Lung (tissue), 12 donors: ENCODE measurements around the gene CELSR1. TPM values are rescaled to one million over a fixed set of nuclear protein-coding genes. Genes with fewer than 3 reads are reported as not detected.

Experiments
- ATAC-seq: fragments of 200-7000 bp; cut with Tn5 transposase; one replicate; pipeline ENCODE4 v1.9.1; 2020; ENCODE audit warnings: moderate number of reproducible peaks; ENCODE audit not compliant: insufficient read depth, low FRiP score
- DNase-seq, 3 donors: peaks; one replicate each; pipeline ENCODE4 v3.0.0-alpha.2; 2013 to 2017
- H3K27ac ChIP-seq, 2 donors: one replicate each; pipeline ENCODE4 v1.5.1; 2013; ENCODE audit warnings: mild to moderate bottlenecking in 2 of 2, moderate library complexity in 2 of 2, control low read depth in 1 of 2, inconsistent platforms in 1 of 2, low read depth in 1 of 2, low read length in 1 of 2
- H3K27me3 ChIP-seq, 3 donors: one replicate each; pipeline ENCODE4 v1.5.1; 2013; ENCODE audit warnings: low read length in 2 of 3; ENCODE audit not compliant: control insufficient read depth in 3 of 3, insufficient read depth in 3 of 3
- H3K36me3 ChIP-seq, 4 donors: one replicate each; pipeline ENCODE4 v1.5.1; 2013; ENCODE audit warnings: low read length in 4 of 4, mild to moderate bottlenecking in 1 of 4, moderate library complexity in 1 of 4; ENCODE audit not compliant: control insufficient read depth in 4 of 4, insufficient read depth in 4 of 4
- H3K4me1 ChIP-seq, 5 donors: one replicate each; pipeline ENCODE4 v1.5.1; 2013; ENCODE audit warnings: low read length in 5 of 5, mild to moderate bottlenecking in 2 of 5, moderate library complexity in 1 of 5; ENCODE audit not compliant: control insufficient read depth in 5 of 5, insufficient read depth in 5 of 5
- H3K4me3 ChIP-seq: one replicate; pipeline ENCODE4 v1.5.1; 2013; ENCODE audit warnings: mild to moderate bottlenecking, control low read depth, moderate library complexity
- H3K9ac ChIP-seq, 2 donors: one replicate each; pipeline ENCODE4 v1.5.1; 2013; ENCODE audit warnings: low read length in 2 of 2, control low read depth in 1 of 2; ENCODE audit not compliant: insufficient read depth in 1 of 2
- H3K9me3 ChIP-seq, 4 donors: one replicate each; pipeline ENCODE4 v1.5.1; 2013; ENCODE audit warnings: low read length in 3 of 4, mild to moderate bottlenecking in 1 of 4, moderate library complexity in 1 of 4; ENCODE audit not compliant: control insufficient read depth in 4 of 4, insufficient read depth in 3 of 4
- WGBS, 2 donors: extraction: QIAGEN DNeasy Blood & Tissue Kit; methylation state at CpG; one replicate each; pipeline ENCODE4 v1.1.7; 2013; 5-methylcytosine and 5-hydroxymethylcytosine counted together
- polyA plus RNA-seq, 2 donors: library from polyadenylated mRNA; stranded (reverse); fragments of 200-250 nt; gene quantifications; one replicate each; pipeline ENCODE4 v1.2.1, GENCODE V29; 2013
- total RNA-seq, 2 donors: library from RNA; depleted of rRNA in 1 of 2; stranded (reverse); fragments of >200 nt in 1 of 2; gene quantifications; one replicate each; pipeline ENCODE4 v1.2.1, GENCODE V29; 2014 to 2021
- TF ChIP-seq, protein P1 (sequence below): IDR thresholded peaks from 2 replicates; pipeline ENCODE4 v1.5.1; 2012; ENCODE audit warnings: mild to moderate bottlenecking; ENCODE audit errors: control extremely low read depth, extremely low read depth
- donor health status: control.
- donor health status: control.
- donor health status: Bipolar disorder and iron deficiency.
- donor health status: healthy.
- donor health status: DM: yes; HTN: yes; CAD: no.

CELSR1 gene
- total and polyA plus RNA-seq, 4 donors, result 14.0 to 65.9 (median 32.7) TPM

DNA sequence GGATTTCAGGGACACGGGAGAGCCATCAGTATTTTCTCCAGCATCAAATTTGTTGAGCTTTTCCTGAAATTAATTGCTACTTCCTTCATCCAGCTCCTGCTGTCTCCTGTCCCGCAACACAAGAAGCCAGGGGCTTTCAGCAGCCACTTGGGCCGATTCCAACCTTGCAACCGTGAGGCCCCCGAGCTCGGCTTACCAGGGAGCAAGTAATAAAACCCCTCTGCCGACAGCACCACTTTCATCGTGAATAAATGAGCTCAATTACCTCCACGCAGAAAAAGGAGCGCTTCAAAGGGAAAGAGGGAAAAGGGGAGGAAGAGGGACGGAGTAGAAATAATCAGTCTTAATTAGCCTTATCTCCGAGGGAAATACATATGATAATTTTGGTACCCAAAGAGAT, 76.6 kb downstream of the CELSR1 start:
- Histone ChIP-seq H3K36me3 (peaks cover 0 to 5% (median 0%) of the 10 kb centered on the region in 4 donors), H3K4me1 (peaks cover 0 to 20% (median 2%) of the 10 kb centered on the region in 5 donors), H3K27ac (no peak overlapping the region), H3K9me3 (no peaks in the 10 kb centered on the region), H3K27me3 (peaks cover 0 to 5% (median 0%) of the 10 kb centered on the region in 3 donors), H3K4me3 (no peak overlapping the region), H3K9ac (no peak overlapping the region)
- ATAC-seq (no peak), DNase-seq (no peak)
- TF ChIP-seq, protein P1, sequence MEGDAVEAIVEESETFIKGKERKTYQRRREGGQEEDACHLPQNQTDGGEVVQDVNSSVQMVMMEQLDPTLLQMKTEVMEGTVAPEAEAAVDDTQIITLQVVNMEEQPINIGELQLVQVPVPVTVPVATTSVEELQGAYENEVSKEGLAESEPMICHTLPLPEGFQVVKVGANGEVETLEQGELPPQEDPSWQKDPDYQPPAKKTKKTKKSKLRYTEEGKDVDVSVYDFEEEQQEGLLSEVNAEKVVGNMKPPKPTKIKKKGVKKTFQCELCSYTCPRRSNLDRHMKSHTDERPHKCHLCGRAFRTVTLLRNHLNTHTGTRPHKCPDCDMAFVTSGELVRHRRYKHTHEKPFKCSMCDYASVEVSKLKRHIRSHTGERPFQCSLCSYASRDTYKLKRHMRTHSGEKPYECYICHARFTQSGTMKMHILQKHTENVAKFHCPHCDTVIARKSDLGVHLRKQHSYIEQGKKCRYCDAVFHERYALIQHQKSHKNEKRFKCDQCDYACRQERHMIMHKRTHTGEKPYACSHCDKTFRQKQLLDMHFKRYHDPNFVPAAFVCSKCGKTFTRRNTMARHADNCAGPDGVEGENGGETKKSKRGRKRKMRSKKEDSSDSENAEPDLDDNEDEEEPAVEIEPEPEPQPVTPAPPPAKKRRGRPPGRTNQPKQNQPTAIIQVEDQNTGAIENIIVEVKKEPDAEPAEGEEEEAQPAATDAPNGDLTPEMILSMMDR, result no peak
- WGBS, 2 donors, result 69 to 74% methylated on average over 12 of the region's 12 CpGs

DNA sequence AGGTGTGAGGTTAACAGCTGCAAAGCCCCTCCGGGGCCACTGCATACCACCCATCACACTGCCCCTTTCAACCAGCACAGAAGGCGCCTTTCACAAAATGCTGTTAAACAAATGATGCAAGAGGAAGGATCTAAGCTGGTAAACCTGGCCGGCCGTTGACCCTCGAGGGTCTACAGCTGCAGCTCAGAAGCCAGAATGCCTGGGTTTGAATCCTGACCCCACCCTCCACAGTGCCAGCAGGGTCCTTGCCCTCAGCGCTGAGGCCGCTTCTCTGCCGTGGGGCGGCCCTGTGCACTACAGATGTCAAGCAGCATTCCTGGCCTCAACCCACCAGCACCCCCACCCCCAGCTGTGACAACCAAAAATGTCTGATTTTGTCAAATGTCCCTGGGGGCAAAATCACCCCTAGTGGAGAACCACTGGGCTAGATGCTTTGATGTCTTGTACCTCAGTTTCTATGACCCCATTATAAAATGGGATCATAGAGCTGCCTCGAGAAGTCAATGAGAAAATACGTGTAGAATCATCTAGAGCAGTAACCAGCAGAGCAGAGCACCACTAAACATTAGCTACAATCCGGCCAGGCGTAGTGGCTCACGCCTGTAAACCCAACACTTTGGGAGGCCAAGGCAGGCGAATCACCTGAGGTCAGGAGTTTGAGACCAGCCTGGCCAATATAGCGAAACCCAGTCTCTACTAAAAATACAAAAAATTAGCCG, 77.9 kb downstream of the CELSR1 start:
- no peak overlapping the region for H3K9ac ChIP-seq
- H3K27ac ChIP-seq, result no peak overlapping the region
- peaks cover 0 to 5% (median 0%) of the 10 kb centered on the region in 4 donors for H3K36me3 ChIP-seq
- DNase-seq, result no peak
- H3K4me1 ChIP-seq, result peaks cover 0 to 8% (median 0%) of the 10 kb centered on the region in 5 donors
- TF ChIP-seq, protein P1, result no peak
- WGBS, 2 donors, result 86% methylated on average over 17 of the region's 17 CpGs
- no peak for ATAC-seq
- H3K4me3 ChIP-seq, result no peak overlapping the region
- H3K27me3 ChIP-seq, result peaks cover 0 to 10% (median 0%) of the 10 kb centered on the region in 3 donors
- no peaks in the 10 kb centered on the region for H3K9me3 ChIP-seq

DNA sequence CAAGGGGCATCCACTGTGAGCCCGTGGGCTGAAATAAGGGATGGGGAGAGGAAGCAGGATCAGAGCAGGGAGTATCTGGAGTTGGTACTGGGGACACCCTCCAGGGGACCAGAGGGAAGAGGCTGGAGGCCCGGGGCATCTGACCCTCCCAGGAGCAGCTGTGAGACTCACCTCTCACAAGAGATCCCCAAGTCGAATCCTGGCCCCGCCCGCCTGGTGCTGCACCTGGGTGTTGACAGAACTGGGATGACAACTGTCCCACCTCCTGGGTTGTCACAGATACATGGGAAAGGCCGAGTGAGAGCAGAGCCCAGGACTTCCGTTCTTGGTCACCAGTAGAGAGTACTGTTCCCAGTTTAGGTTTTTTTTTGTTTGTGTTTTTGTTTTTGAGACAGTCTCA, 78.9 kb downstream of the CELSR1 start:
- Histone ChIP-seq H3K36me3 (no peaks in the 10 kb centered on the region), H3K27ac (no peak overlapping the region), H3K9ac (no peak overlapping the region), H3K4me3 (no peak overlapping the region), H3K27me3 (peaks cover 0 to 12% (median 0%) of the 10 kb centered on the region in 3 donors), H3K4me1 (peaks cover 0 to 14% (median 0%) of the 10 kb centered on the region in 5 donors), H3K9me3 (no peaks in the 10 kb centered on the region)
- TF ChIP-seq, protein P1, result no peak
- DNase-seq, result no peak
- WGBS, 2 donors, result 81 to 90% methylated on average over 7 of the region's 7 CpGs
- ATAC-seq, result no peak
